Bronchial epithelial cell (primary cell): Measurements from ENCODE around the gene CEP95. TPM values are rescaled to one million over a fixed set of nuclear protein-coding genes. Genes with fewer than 3 reads are reported as not detected.

Experiments used
- DNase-seq: peaks from one replicate; pipeline ENCODE4 v3.0.0-alpha.2; 2010; ENCODE audit warnings: low read depth
- FAIRE-seq: peaks from 2 replicates; lab custom pipeline; 2011; peaks lifted over from hg19 to GRCh38; lab: Jason Lieb, UNC
- H3K27me3 ChIP-seq: 2 replicates; pipeline ENCODE4 v1.5.1; 2011; ENCODE audit warnings: low read length; ENCODE audit not compliant: control insufficient read depth, insufficient read depth
- H3K36me3 ChIP-seq: 2 replicates; pipeline ENCODE4 v1.5.1; 2011; ENCODE audit warnings: low read length; ENCODE audit not compliant: control insufficient read depth, insufficient read depth
- H3K4me3 ChIP-seq: 2 replicates; pipeline ENCODE4 v1.5.1; 2011; ENCODE audit warnings: mild to moderate bottlenecking, low read depth, low read length, control low read depth
- CTCF ChIP-seq: IDR thresholded peaks from 2 replicates; pipeline ENCODE4 v1.5.1; 2011; ENCODE audit warnings: mild to moderate bottlenecking, moderate library complexity, low read length, control low read depth, inconsistent platforms; ENCODE audit not compliant: insufficient read depth, severe bottlenecking
- total RNA-seq: library from RNA; depleted of rRNA; stranded (reverse); fragments of >200 nt; gene quantifications from 2 replicates; pipeline ENCODE4 v1.2.1, GENCODE V29; 2014

CEP95 gene
- total RNA-seq, 1 donor from 2014 or later, result 21.1 TPM

DNA sequence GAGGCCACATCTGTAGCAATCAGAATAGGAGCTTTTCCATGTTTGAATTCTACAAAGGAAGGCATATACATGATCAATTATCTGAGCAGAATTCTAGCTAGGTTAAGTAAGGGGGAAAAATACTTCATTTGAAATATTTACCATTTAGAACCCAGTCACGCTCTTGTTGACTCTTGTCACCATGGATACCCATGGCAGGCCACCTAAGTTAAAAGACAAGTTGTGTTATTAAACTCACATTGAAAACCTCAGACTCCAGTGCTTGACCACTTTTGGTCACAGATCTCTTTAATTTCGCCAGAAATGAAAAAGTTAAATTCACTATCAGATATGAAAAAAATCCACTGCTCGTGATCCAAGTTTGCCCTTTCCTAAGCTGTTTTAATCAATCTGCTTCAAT, 4.8 kb upstream of the CEP95 start:
- Histone ChIP-seq H3K36me3 (peaks cover 30% of the 10 kb centered on the region), H3K4me3 (no peak overlapping the region), H3K27me3 (no peaks in the 10 kb centered on the region)
- TF ChIP-seq CTCF, result no peak
- DNase-seq (no peak), FAIRE-seq (no peak)

DNA sequence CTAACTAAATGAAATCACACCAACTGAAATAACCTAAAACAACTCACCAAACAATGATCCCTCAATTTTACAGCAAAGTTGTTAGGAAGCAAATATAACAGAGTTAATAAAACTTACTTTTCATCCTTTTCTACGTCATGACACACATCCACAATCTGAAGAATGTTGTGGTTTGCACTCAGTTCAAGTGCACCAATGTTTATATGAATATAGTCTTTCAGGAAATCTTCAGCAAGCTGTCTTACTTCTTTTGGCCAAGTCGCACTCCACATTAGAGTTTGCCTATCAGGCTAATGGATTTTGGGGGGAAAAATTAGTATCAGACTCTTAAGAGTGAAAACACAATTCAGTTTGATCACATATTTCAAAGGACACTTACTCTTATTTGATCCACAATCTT, 4.0 kb upstream of the CEP95 start:
- Histone ChIP-seq H3K4me3 (no peak overlapping the region), H3K36me3 (peaks cover 30% of the 10 kb centered on the region), H3K27me3 (no peaks in the 10 kb centered on the region)
- TF ChIP-seq CTCF, result no peak
- DNase-seq, result no peak
- no peak for FAIRE-seq

GRCh38 chr17:64503341-64503740, 3.4 kb upstream of the CEP95 start:
- no peak for TF ChIP-seq CTCF
- no peak overlapping the region for H3K4me3 ChIP-seq
- DNase-seq (no peak), FAIRE-seq (no peak)
- peaks cover 30% of the 10 kb centered on the region for H3K36me3 ChIP-seq
- no peaks in the 10 kb centered on the region for H3K27me3 ChIP-seq

DNA sequence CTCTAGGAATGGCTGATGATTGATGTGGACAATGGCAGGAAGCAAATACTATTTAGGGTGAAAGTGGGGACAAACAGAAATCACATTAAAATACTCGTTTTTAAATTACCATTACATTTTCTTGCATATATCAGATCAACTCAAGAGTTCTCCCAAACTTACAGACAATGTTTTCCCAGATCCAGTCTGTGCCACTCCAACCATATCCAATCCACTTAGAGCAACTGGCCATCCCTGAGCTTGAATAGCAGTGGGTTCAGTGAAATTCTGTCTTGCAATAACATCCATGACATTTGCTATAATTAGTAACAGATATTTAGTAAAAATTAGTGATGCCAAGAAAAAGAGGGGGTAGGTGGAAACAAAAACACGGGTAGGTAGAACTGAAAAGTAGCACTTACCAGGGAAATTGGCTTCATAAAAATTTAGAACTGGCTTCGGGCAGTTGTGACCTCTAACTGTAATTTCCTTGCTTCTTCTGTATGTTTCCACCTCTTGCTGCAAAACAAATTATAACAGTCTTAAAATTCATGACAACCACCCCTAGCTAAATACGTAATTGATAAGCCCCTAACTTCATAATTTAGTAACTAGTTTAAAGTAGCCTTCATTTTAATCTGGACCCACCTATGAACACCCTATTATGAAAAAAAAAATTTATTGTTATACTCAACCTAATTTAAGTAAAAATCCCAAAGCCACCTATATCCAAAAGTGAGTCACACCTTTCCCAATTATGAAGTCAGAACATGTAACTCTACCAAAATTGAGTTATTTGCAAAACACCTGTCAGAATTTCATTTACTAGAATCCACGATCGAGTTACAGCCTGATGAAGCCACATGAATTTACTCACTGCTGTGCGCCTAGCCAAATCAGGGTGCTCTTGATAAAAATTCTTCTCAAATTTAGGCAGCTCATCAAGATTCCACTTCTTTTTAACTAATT, 2.7 kb upstream of the CEP95 start:
- H3K36me3 ChIP-seq, result peaks cover 33% of the 10 kb centered on the region
- peak overlapping the region; percentile 61 for H3K4me3 ChIP-seq
- no peak for DNase-seq
- H3K27me3 ChIP-seq, result no peaks in the 10 kb centered on the region
- no peak for FAIRE-seq
- TF ChIP-seq CTCF, result no peak

DNA sequence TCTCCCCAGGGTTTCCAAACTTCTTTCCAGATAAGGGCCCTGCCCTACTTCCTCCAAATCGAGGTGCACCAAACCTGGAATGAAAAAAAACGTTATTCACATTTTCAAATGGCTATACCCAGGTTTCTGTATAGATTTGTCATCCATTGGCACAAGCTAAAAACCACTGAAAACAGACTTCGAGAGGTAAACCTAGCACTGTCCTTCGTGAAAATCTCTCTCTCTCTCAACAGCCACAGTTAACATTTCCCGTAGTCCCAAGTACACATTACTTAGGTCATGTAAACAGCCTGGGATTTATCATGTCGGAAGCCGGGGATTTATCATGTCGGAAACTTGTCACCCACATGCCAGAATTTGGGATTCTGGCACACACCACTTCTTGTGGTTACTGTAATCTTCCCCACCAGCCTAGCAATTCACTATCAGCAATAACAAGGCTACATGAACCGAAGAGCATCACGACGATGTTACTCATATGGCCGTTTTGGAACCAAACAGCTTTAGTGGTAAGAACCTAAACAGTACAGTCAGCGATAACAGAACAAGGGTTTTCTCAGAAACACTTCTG, 1.9 kb upstream of the CEP95 start:
- Histone ChIP-seq H3K36me3 (peaks cover 33% of the 10 kb centered on the region), H3K27me3 (no peaks in the 10 kb centered on the region), H3K4me3 (peak overlapping the region; percentile 61)
- FAIRE-seq (no peak), DNase-seq (peak; percentile 25)
- TF ChIP-seq CTCF, result no peak
